MM.1S (cell line): ENCODE data around the gene JADE2.

Experiments used
- DNase-seq: peaks from one replicate; pipeline ENCODE4 v3.0.0-alpha.2; 2015
- H2AFZ ChIP-seq: fragments of 300-600 bp; sonication (generic); 2 replicates; pipeline ENCODE4 v1.6.0; 2016; ENCODE audit warnings: antibody characterized with exemption, low read length
- H3F3A ChIP-seq: fragments of 300-600 bp; sonication (generic); 2 replicates; pipeline ENCODE4 v1.6.1; 2016; ENCODE audit warnings: mild to moderate bottlenecking, antibody characterized with exemption, low read length, moderate library complexity, mixed read lengths; ENCODE audit not compliant: insufficient read depth
- H3K27ac ChIP-seq: fragments of 300-600 bp; sonication (generic); 2 replicates; pipeline ENCODE4 v1.5.1; 2016; ENCODE audit warnings: mild to moderate bottlenecking, low read length
- H3K27me3 ChIP-seq: fragments of 300-600 bp; sonication (generic); replicated peaks from 2 replicates; pipeline ENCODE4 v1.6.0; 2016; ENCODE audit warnings: low read length; ENCODE audit not compliant: insufficient read depth
- H3K36me3 ChIP-seq: fragments of 300-600 bp; sonication (generic); replicated peaks from 2 replicates; pipeline ENCODE4 v1.6.1; 2016; ENCODE audit warnings: mild to moderate bottlenecking, low read length, mixed read lengths; ENCODE audit not compliant: insufficient read depth
- H3K4me1 ChIP-seq: fragments of 300-600 bp; sonication (generic); 2 replicates; pipeline ENCODE4 v1.6.1; 2016; ENCODE audit warnings: low read length, mixed read lengths
- H3K4me2 ChIP-seq: fragments of 300-600 bp; sonication (generic); 2 replicates; pipeline ENCODE4 v1.6.0; 2016; ENCODE audit warnings: low read depth, low read length
- H3K4me3 ChIP-seq: fragments of 300-600 bp; sonication (generic); 2 replicates; pipeline ENCODE4 v1.5.1; 2016; ENCODE audit warnings: low read length, mixed read lengths
- H3K79me2 ChIP-seq: fragments of 300-600 bp; sonication (generic); 2 replicates; pipeline ENCODE4 v1.6.1; 2016; ENCODE audit warnings: mixed run types, low read length, mixed read lengths
- H3K9ac ChIP-seq: fragments of 300-600 bp; sonication (generic); 2 replicates; pipeline ENCODE4 v1.6.1; 2016; ENCODE audit warnings: low read length, mixed read lengths
- H3K9me2 ChIP-seq: fragments of 300-600 bp; sonication (generic); replicated peaks from 2 replicates; pipeline ENCODE4 v1.6.1; 2016; ENCODE audit warnings: mild to moderate bottlenecking, low read length, mixed read lengths; ENCODE audit not compliant: insufficient read depth
- H3K9me3 ChIP-seq: fragments of 300-600 bp; sonication (generic); replicated peaks from 2 replicates; pipeline ENCODE4 v1.6.1; 2016; ENCODE audit warnings: mild to moderate bottlenecking, low read length, mixed read lengths; ENCODE audit not compliant: insufficient read depth
- H4K20me1 ChIP-seq: fragments of 300-600 bp; sonication (generic); 2 replicates; pipeline ENCODE4 v1.6.1; 2016; ENCODE audit warnings: mild to moderate bottlenecking, low read length, moderate library complexity, mixed read lengths; ENCODE audit not compliant: insufficient read depth
- EZH2 ChIP-seq: fragments of 300-600 bp; sonication (generic); optimal IDR thresholded peaks from 2 replicates; pipeline ENCODE3; 2017; ENCODE audit warnings: low read depth, mild to moderate bottlenecking, antibody characterized with exemption, low read length, mixed read lengths
- EZH2phosphoT487 ChIP-seq: fragments of 300-600 bp; sonication (generic); IDR thresholded peaks from 2 replicates; pipeline ENCODE4 v1.6.1; 2018; ENCODE audit warnings: antibody characterized with exemption, low read length
- TF ChIP-seq, protein P1 (sequence below): fragments of 300-600 bp; sonication (generic); IDR thresholded peaks from 2 replicates; pipeline ENCODE4 v1.5.1; 2016; ENCODE audit warnings: antibody characterized with exemption, low read length, mixed read lengths

JADE2 gene

DNA sequence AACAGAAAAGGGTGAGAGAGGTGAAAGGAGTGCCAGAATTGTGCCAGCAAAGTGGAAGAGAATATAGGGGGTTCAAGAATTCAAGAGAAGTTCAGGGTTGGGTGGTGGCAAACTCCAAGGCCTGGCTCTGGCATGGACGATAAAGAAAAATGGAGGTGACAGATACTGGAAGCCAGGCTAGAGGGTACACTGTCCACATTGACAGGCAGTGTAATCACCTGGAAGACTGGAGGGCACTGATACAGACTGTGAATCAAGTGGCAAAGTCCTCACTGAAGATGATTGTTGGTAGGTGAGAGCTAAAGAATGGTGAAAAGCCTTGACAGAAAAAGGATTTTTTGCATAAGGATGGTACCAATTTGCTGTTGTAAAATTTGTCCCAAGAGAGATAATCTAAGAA, 100.1 kb downstream of the JADE2 start:
- Histone ChIP-seq H3F3A (0 out of 2 replicates have a peak, but pooled peaks cover 3% of the 10 kb centered on the region), H3K79me2 (peaks cover 82% of the 10 kb centered on the region), H3K9me2 (no peaks in the 10 kb centered on the region), H3K27me3 (no peaks in the 10 kb centered on the region), H3K36me3 (peaks cover 4% of the 10 kb centered on the region; the same call in 1 of the 2 replicates), H3K4me2 (no peak overlapping the region), H3K27ac (no peak overlapping the region), H3K9me3 (no peaks in the 10 kb centered on the region), H3K9ac (no peak overlapping the region), H2AFZ (no peak overlapping the region), H3K4me1 (peaks cover 16% of the 10 kb centered on the region), H4K20me1 (no peaks in the 10 kb centered on the region), H3K4me3 (no peak overlapping the region)
- DNase-seq: no peak
- TF ChIP-seq EZH2 (no peak), EZH2phosphoT487 (no peak)
- TF ChIP-seq, protein P1, sequence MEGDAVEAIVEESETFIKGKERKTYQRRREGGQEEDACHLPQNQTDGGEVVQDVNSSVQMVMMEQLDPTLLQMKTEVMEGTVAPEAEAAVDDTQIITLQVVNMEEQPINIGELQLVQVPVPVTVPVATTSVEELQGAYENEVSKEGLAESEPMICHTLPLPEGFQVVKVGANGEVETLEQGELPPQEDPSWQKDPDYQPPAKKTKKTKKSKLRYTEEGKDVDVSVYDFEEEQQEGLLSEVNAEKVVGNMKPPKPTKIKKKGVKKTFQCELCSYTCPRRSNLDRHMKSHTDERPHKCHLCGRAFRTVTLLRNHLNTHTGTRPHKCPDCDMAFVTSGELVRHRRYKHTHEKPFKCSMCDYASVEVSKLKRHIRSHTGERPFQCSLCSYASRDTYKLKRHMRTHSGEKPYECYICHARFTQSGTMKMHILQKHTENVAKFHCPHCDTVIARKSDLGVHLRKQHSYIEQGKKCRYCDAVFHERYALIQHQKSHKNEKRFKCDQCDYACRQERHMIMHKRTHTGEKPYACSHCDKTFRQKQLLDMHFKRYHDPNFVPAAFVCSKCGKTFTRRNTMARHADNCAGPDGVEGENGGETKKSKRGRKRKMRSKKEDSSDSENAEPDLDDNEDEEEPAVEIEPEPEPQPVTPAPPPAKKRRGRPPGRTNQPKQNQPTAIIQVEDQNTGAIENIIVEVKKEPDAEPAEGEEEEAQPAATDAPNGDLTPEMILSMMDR: no peak

DNA sequence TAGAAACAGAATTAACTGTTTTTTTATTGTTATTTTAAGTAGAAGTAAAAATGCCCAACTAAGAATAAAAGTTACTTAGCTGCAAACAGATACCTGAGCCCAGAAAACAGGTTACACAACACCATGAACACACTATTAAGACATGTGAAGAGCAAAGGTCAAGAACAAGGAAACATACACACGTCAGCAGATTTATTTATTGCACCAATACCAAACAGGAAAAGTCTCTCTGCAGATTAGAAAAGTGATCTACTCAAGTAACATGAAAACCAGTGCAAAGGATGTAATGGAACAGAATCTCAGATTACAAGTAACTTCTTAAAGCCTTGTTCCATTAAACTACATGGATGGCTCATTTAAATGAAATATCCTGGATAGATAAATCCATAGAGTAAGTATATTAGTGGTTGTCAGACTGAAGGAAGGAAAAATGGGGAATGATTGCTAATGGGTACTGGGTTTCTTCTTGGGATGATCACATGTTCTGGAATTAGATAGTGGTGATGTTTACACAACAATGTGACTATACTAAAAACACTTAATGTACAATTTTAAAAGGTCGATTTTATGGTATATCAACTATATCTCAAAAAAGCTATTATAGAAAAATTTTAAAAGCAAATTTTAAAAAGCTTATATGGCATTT, 101.0 kb downstream of the JADE2 start:
- Histone ChIP-seq H3K4me3 (no peak overlapping the region), H2AFZ (no peak overlapping the region), H3K9me2 (no peaks in the 10 kb centered on the region), H3K27me3 (no peaks in the 10 kb centered on the region), H4K20me1 (no peaks in the 10 kb centered on the region), H3K27ac (peak overlapping the region; percentile 54; the same call in 1 of the 2 replicates), H3K36me3 (no peaks in the 10 kb centered on the region), H3K9me3 (no peaks in the 10 kb centered on the region), H3K79me2 (peaks cover 85% of the 10 kb centered on the region), H3K4me2 (peak overlapping the region; percentile 32; the same call in 1 of the 2 replicates), H3F3A (peaks cover 5% of the 10 kb centered on the region; the same call in 1 of the 2 replicates), H3K4me1 (peaks cover 23% of the 10 kb centered on the region), H3K9ac (no peak overlapping the region)
- TF ChIP-seq EZH2phosphoT487 (no peak), EZH2 (no peak)
- TF ChIP-seq, protein P1: no peak
- DNase-seq: peak; percentile 79
